WTC11 (cell line): ENCODE results near the gene SARDH. TPM values are rescaled to one million over a fixed set of nuclear protein-coding genes. Genes with fewer than 3 reads are reported as not detected.

Source experiments
- ATAC-seq: fragments of 200-7000 bp; cut with Tn5 transposase; 2 replicates; pipeline ENCODE4 v1.10.0; 2021; ENCODE audit warnings: mild to moderate bottlenecking, moderate library complexity
- CTCF ChIA-PET: fragments of 300-600 bp; sonication (Branson Sonifier 250); formaldehyde crosslinking; loops from one replicate; lab custom pipeline; 2021; ENCODE audit warnings: antibody characterized with exemption; lab: Charles Lee
- POLR2A ChIA-PET: fragments of 350-600 bp; sonication (Branson Sonifier 250); formaldehyde crosslinking; loops from one replicate; lab custom pipeline; 2021; ENCODE audit warnings: antibody characterized with exemption; lab: Charles Lee
- DNase-seq: peaks from one replicate; pipeline ENCODE4 v3.0.0; 2021; ENCODE audit warnings: low spot score
- H3K27ac Mint-ChIP-seq: 2 replicates; pipeline ENCODE4 v1.8.0; 2021; ENCODE audit warnings: mixed read lengths
- H3K27me3 Mint-ChIP-seq: 2 replicates; pipeline ENCODE4 v1.8.0; 2021; ENCODE audit warnings: low read depth, mild to moderate bottlenecking, moderate library complexity, mixed read lengths
- H3K36me3 Mint-ChIP-seq: 2 replicates; pipeline ENCODE4 v1.8.0; 2021; ENCODE audit warnings: mixed read lengths
- H3K4me1 Mint-ChIP-seq: 2 replicates; pipeline ENCODE4 v1.8.0; 2022; ENCODE audit warnings: mixed read lengths
- H3K4me3 Mint-ChIP-seq: 2 replicates; pipeline ENCODE4 v1.8.0; 2021; ENCODE audit warnings: mild to moderate bottlenecking, moderate library complexity, mixed read lengths
- H3K9me3 Mint-ChIP-seq: 2 replicates; pipeline ENCODE4 v1.8.0; 2021; ENCODE audit warnings: mixed read lengths
- AR ChIP-seq: fragments of 250-450 bp; sonication (Bioruptor Pico); IDR thresholded peaks from 2 replicates; pipeline ENCODE4 v1.9.0; 2021; ENCODE audit warnings: mild to moderate bottlenecking
- ERG ChIP-seq: fragments of 250-450 bp; sonication (Bioruptor Pico); IDR thresholded peaks from 2 replicates; pipeline ENCODE4 v1.8.0; 2021; ENCODE audit warnings: mild to moderate bottlenecking
- ETV6 ChIP-seq: sonication (generic); formaldehyde crosslinking; IDR thresholded peaks from 2 replicates; pipeline ENCODE4 v1.8.1; 2022; ENCODE audit warnings: mild to moderate bottlenecking, missing genetic modification reagents
- FOXP1 ChIP-seq: sonication (generic); formaldehyde crosslinking; IDR thresholded peaks from 2 replicates; pipeline ENCODE4 v1.8.0; 2022; ENCODE audit warnings: missing genetic modification reagents, mild to moderate bottlenecking, moderate library complexity, borderline replicate concordance
- GABPB1 ChIP-seq: sonication (generic); formaldehyde crosslinking; IDR thresholded peaks from 2 replicates; pipeline ENCODE4 v1.8.1; 2023; ENCODE audit warnings: mild to moderate bottlenecking, missing genetic modification reagents
- GRHL2 ChIP-seq: fragments of 250-450 bp; sonication (Bioruptor Pico); IDR thresholded peaks from 2 replicates; pipeline ENCODE4 v1.8.0; 2022; ENCODE audit warnings: mild to moderate bottlenecking, moderate library complexity; ENCODE audit not compliant: insufficient replicate concordance, severe bottlenecking
- JUN ChIP-seq: sonication (generic); formaldehyde crosslinking; IDR thresholded peaks from 2 replicates; pipeline ENCODE4 v1.8.0; 2023; ENCODE audit warnings: mild to moderate bottlenecking, missing genetic modification reagents
- KAT7 ChIP-seq: sonication (generic); formaldehyde crosslinking; IDR thresholded peaks from 2 replicates; pipeline ENCODE4 v1.8.1; 2023; ENCODE audit warnings: missing genetic modification reagents, mild to moderate bottlenecking, borderline replicate concordance
- MLX ChIP-seq: sonication (generic); formaldehyde crosslinking; IDR thresholded peaks from 2 replicates; pipeline ENCODE4 v1.8.1; 2023; ENCODE audit warnings: mild to moderate bottlenecking, missing genetic modification reagents, moderate library complexity
- MXD4 ChIP-seq: fragments of 250-450 bp; sonication (Bioruptor Pico); IDR thresholded peaks from 2 replicates; pipeline ENCODE4 v1.8.0; 2021; ENCODE audit warnings: mild to moderate bottlenecking, moderate library complexity, borderline replicate concordance
- NR3C1 ChIP-seq: sonication (generic); formaldehyde crosslinking; conservative IDR thresholded peaks from 2 replicates; pipeline ENCODE4 v1.8.1; 2023; ENCODE audit warnings: low read depth, mild to moderate bottlenecking, missing genetic modification reagents
- PRRX2 ChIP-seq: fragments of 250-450 bp; sonication (Bioruptor Pico); IDR thresholded peaks from 2 replicates; pipeline ENCODE4 v1.8.0; 2021; ENCODE audit warnings: mild to moderate bottlenecking
- RELA ChIP-seq: sonication (generic); formaldehyde crosslinking; IDR thresholded peaks from 2 replicates; pipeline ENCODE4 v1.8.1; 2022; ENCODE audit warnings: missing genetic modification reagents, mild to moderate bottlenecking, borderline replicate concordance
- TEAD4 ChIP-seq: sonication (generic); formaldehyde crosslinking; IDR thresholded peaks from 2 replicates; pipeline ENCODE4 v1.8.0; 2022; ENCODE audit warnings: mild to moderate bottlenecking, missing genetic modification reagents
- ZBTB43 ChIP-seq: sonication (generic); formaldehyde crosslinking; IDR thresholded peaks from 2 replicates; pipeline ENCODE4 v1.8.1; 2023; ENCODE audit warnings: mild to moderate bottlenecking, missing genetic modification reagents
- ZNF232 ChIP-seq: sonication (generic); formaldehyde crosslinking; IDR thresholded peaks from 2 replicates; pipeline ENCODE4 v1.8.0; 2022; ENCODE audit warnings: mild to moderate bottlenecking, missing genetic modification reagents
- ZNF423 ChIP-seq: fragments of 250-450 bp; sonication (Bioruptor Pico); IDR thresholded peaks from 2 replicates; pipeline ENCODE4 v2.1.2; 2022; ENCODE audit warnings: mild to moderate bottlenecking, moderate library complexity
- ZNF532 ChIP-seq: fragments of 250-450 bp; sonication (Bioruptor Pico); IDR thresholded peaks from 2 replicates; pipeline ENCODE4 v1.9.0; 2021; ENCODE audit warnings: mild to moderate bottlenecking, borderline replicate concordance
- ZSCAN18 ChIP-seq: fragments of 250-450 bp; sonication (Bioruptor Pico); IDR thresholded peaks from 2 replicates; pipeline ENCODE4 v2.1.2; 2022; ENCODE audit warnings: mild to moderate bottlenecking, moderate library complexity
- total RNA-seq: library from RNA; stranded (reverse); gene quantifications from 3 replicates; pipeline ENCODE4 v1.2.3, GENCODE V29; 2021

SARDH gene
- total RNA-seq, 1 experiment from 2014 or later: 8.5 TPM

GRCh38 chr9:133690081-133690561 lies 48.0 kb downstream of the SARDH start:
- POLR2A ChIA-PET: no interaction called here
- Mint-ChIP-seq H3K9me3 (no peaks in the 10 kb centered on the region), H3K4me1 (no peaks in the 10 kb centered on the region), H3K27me3 (no peaks in the 10 kb centered on the region), H3K4me3 (no peak overlapping the region), H3K36me3 (no peaks in the 10 kb centered on the region), H3K27ac (no peak overlapping the region)
- DNase-seq (no peak), ATAC-seq (no peak)
- CTCF ChIA-PET: interaction anchor here (1.1 to 1.4 kb wide), 2 partner anchors 23 to 164 kb away, joined by 3 read pairs; no protein-coding TSS in a partner anchor
- TF ChIP-seq AR (CRISPR knock-in tag) (no peak), GABPB1 (CRISPR knock-in tag) (no peak), ZNF423 (CRISPR knock-in tag) (no peak), ZBTB43 (CRISPR knock-in tag) (no peak), ZNF532 (CRISPR knock-in tag) (no peak), ZNF232 (CRISPR knock-in tag) (no peak), FOXP1 (no peak), MLX (CRISPR knock-in tag) (no peak), ZSCAN18 (CRISPR knock-in tag) (no peak), JUN (CRISPR knock-in tag) (no peak), RELA (CRISPR knock-in tag) (no peak), GRHL2 (CRISPR knock-in tag) (no peak), KAT7 (CRISPR knock-in tag) (no peak), ETV6 (CRISPR knock-in tag) (no peak), TEAD4 (no peak), PRRX2 (no peak), ERG (CRISPR knock-in tag) (no peak), MXD4 (CRISPR knock-in tag) (no peak), NR3C1 (CRISPR knock-in tag) (no peak)
